ENCODE data around the gene FAM32A. TPM values are rescaled to one million over a fixed set of nuclear protein-coding genes. Genes with fewer than 3 reads are reported as not detected.

Gene FAM32A
- total and polyA plus RNA-seq, 2 donors (not counting 1 experiment from before 2014, with no cell fraction given): 53.4 to 62.0 TPM

DNA sequence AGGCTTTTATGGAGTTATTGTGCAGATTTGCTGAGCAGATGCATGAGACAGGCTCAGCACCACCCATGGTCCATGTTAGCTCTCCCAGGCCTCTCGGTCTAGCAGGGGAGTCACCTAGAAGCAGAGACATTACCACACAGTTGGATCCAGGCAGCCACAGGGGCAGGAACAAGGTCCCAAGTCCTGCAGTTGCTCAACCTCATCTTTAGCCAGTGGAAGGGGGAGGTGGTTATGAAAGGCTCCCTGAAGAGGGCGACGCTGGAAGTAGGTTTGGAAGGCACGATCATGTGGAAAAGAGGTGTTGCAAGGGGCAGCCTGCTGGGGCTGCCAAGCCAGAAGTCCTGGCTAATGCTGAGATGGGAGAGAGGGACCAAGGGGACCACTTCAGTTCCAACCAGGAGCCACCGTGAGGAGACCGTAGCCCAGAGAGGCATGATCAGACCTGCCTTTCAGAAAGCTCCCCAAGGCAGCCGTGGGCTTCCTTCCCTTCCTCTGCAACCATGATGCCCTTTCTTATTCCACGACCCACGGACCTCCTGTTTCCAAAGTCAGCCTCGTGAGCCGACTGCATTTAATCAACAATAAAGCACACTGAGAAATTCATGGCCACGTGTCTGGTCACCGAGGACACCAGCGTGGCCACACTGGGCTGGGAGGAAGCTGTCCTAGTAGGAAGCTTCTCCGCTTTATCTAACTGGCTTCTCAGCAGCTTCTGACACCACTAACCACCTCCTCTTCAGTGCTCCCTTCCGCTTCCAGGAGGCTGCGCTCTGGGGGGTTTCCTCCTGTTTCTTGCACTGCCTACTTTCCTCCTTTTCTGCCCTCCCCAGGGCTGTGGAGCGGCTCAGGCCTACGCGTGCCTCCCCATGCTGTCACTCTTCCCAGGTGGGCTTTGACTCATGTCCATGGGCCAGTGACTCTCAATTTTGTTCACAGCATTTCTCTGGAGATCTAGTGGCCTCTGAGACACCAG lies 15.1 kb downstream of the FAM32A start:
- H3K4me3 ChIP-seq (ENCODE audit: control extremely low read depth in 1 of 5, extremely low read depth in 1 of 5, insufficient read depth in 1 of 5, low read depth in 2 of 5, low read length in 4 of 5): no peak overlapping the region
- intact Hi-C loops (cut with micrococcal nuclease): no loop called here
- no peak for TF ChIP-seq EZH2 (IDR thresholded peaks at IDR 0.05; ENCODE audit: borderline replicate concordance, insufficient read depth, low read depth, low read length, poor library complexity, severe bottlenecking)
- TF ChIP-seq, protein P1, sequence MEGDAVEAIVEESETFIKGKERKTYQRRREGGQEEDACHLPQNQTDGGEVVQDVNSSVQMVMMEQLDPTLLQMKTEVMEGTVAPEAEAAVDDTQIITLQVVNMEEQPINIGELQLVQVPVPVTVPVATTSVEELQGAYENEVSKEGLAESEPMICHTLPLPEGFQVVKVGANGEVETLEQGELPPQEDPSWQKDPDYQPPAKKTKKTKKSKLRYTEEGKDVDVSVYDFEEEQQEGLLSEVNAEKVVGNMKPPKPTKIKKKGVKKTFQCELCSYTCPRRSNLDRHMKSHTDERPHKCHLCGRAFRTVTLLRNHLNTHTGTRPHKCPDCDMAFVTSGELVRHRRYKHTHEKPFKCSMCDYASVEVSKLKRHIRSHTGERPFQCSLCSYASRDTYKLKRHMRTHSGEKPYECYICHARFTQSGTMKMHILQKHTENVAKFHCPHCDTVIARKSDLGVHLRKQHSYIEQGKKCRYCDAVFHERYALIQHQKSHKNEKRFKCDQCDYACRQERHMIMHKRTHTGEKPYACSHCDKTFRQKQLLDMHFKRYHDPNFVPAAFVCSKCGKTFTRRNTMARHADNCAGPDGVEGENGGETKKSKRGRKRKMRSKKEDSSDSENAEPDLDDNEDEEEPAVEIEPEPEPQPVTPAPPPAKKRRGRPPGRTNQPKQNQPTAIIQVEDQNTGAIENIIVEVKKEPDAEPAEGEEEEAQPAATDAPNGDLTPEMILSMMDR (IDR thresholded peaks at IDR 0.05): no peak
- H2AFZ ChIP-seq (ENCODE audit: insufficient read depth, low read depth, low read length, poor library complexity, severe bottlenecking): no peak overlapping the region
- peaks cover 57% of the 10 kb centered on the region for H4K20me1 ChIP-seq (ENCODE audit: control insufficient read depth, insufficient read depth, low read length, poor library complexity, severe bottlenecking)
- Mint-ChIP-seq H3K4me3 (peak overlapping the region; percentile 40), H3K27ac (peak overlapping the region; percentile 54), H3K9me3 (ENCODE audit: insufficient read depth) (no peaks in the 10 kb centered on the region), H3K27me3 (no peaks in the 10 kb centered on the region), H3K4me1 (peaks cover 46% of the 10 kb centered on the region)
- no peak for DNase-seq
- H3K79me2 ChIP-seq (ENCODE audit: control insufficient read depth, insufficient read depth, low read length): peaks cover 74% of the 10 kb centered on the region
- no peak overlapping the region for H3K27ac ChIP-seq (ENCODE audit: low read length in 2 of 2)
- ChIA-PET CTCF (interaction anchor here (1.5 kb wide), 1 partner anchor 15 kb away, joined by 5 read pairs; the partner anchor contains the start of gene FAM32A), POLR2A (no interaction called here)
- no peaks in the 10 kb centered on the region for H3K9me3 ChIP-seq (ENCODE audit: control extremely low read depth in 1 of 3, control insufficient read depth in 2 of 3, insufficient read depth in 1 of 3, low read length in 2 of 3)
- no peak overlapping the region for H3K4me2 ChIP-seq (replicated peaks; ENCODE audit: low read depth, low read length, poor library complexity, severe bottlenecking)
- peaks cover 0 to 34% of the 10 kb centered on the region in 2 experiments for H3K36me3 ChIP-seq (replicated peaks in 1 of 2; ENCODE audit: control extremely low read depth in 1 of 2, control insufficient read depth in 1 of 2, extremely low read depth in 1 of 2, insufficient read depth in 2 of 2, low read length in 1 of 2)
- H3K4me1 ChIP-seq (ENCODE audit: control insufficient read depth in 2 of 2, insufficient read depth in 2 of 2, low read length in 2 of 2): peaks cover 18 to 39% of the 10 kb centered on the region in 2 donors
- no peak overlapping the region for H3K9ac ChIP-seq (ENCODE audit: low read length)
- WGBS (ENCODE audit: insufficient coverage): 92% methylated on average over 20 of the region's 20 CpGs
- no peak for ATAC-seq (ENCODE audit: low read depth)
- no peaks in the 10 kb centered on the region for H3K27me3 ChIP-seq (replicated peaks in 1 of 4; ENCODE audit: control extremely low read depth in 1 of 4, control insufficient read depth in 3 of 4, insufficient read depth in 4 of 4, low read length in 3 of 4)

DNA sequence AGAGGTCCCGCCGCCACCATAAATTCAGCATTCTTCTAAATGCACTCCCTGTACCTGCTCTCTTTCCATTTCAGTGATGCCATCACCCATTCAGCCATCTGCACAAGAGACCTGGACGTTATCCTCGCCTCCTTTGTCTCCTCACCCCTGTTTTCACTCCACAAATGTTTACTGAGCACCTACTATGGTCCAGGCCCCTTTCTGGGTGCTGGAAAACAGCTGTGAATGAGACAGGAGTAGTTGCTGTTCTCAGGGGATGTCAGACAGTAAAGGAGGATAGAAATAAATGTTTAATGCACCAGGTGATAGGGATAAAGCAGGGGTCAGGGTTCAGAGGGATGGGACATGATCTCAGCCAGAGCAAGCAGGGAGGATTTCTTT lies 15.8 kb downstream of the FAM32A start:
- Mint-ChIP-seq H3K4me3 (no peak overlapping the region), H3K27me3 (no peaks in the 10 kb centered on the region), H3K27ac (no peak overlapping the region), H3K4me1 (peaks cover 46% of the 10 kb centered on the region), H3K9me3 (ENCODE audit: insufficient read depth) (no peaks in the 10 kb centered on the region)
- Histone ChIP-seq H3K4me1 (ENCODE audit: control insufficient read depth in 2 of 2, insufficient read depth in 2 of 2, low read length in 2 of 2) (peaks cover 18 to 39% of the 10 kb centered on the region in 2 donors), H3K4me2 (replicated peaks; ENCODE audit: low read depth, low read length, poor library complexity, severe bottlenecking) (no peak overlapping the region), H4K20me1 (ENCODE audit: control insufficient read depth, insufficient read depth, low read length, poor library complexity, severe bottlenecking) (peaks cover 59% of the 10 kb centered on the region), H3K9me3 (ENCODE audit: control extremely low read depth in 1 of 3, control insufficient read depth in 2 of 3, insufficient read depth in 1 of 3, low read length in 2 of 3) (no peaks in the 10 kb centered on the region), H3K27me3 (replicated peaks in 1 of 4; ENCODE audit: control extremely low read depth in 1 of 4, control insufficient read depth in 3 of 4, insufficient read depth in 4 of 4, low read length in 3 of 4) (no peaks in the 10 kb centered on the region), H3K27ac (ENCODE audit: low read length in 2 of 2) (no peak overlapping the region), H3K79me2 (ENCODE audit: control insufficient read depth, insufficient read depth, low read length) (peaks cover 75% of the 10 kb centered on the region), H3K36me3 (replicated peaks in 1 of 2; ENCODE audit: control extremely low read depth in 1 of 2, control insufficient read depth in 1 of 2, extremely low read depth in 1 of 2, insufficient read depth in 2 of 2, low read length in 1 of 2) (peaks cover 0 to 40% of the 10 kb centered on the region in 2 experiments), H3K4me3 (ENCODE audit: control extremely low read depth in 1 of 5, extremely low read depth in 1 of 5, insufficient read depth in 1 of 5, low read depth in 2 of 5, low read length in 4 of 5) (no peak overlapping the region), H3K9ac (ENCODE audit: low read length) (no peak overlapping the region), H2AFZ (ENCODE audit: insufficient read depth, low read depth, low read length, poor library complexity, severe bottlenecking) (no peak overlapping the region)
- POLR2A ChIA-PET: no interaction called here
- TF ChIP-seq, protein P1 (IDR thresholded peaks at IDR 0.05): no peak
- no peak for TF ChIP-seq EZH2 (IDR thresholded peaks at IDR 0.05; ENCODE audit: borderline replicate concordance, insufficient read depth, low read depth, low read length, poor library complexity, severe bottlenecking)
- 94% methylated on average over 2 of the region's 4 CpGs for WGBS (ENCODE audit: insufficient coverage)
- CTCF ChIA-PET: no interaction called here
- intact Hi-C loops (cut with micrococcal nuclease): no loop called here
- ATAC-seq (ENCODE audit: low read depth): no peak
- no peak for DNase-seq
